SKM-1 treated with dmso at 0.1 percent for 144 hours (cell line): ENCODE results near the gene FANK1.

Experiments used
- DNase-seq: peaks from one replicate; lab custom pipeline; 2025; ENCODE audit not compliant: unreplicated experiment; lab: John Stamatoyannopoulos, UW

FANK1 gene

GRCh38 chr10:125896088-125896934 lies at the start of gene FANK1:
Gene FANK1 (plus strand): TSS chr10:125896564. CDS start chr10:125896643, 79 bp downstream.
- DNase-seq, result peak; percentile 59

GRCh38 chr10:125846894-125847293 lies 49.5 kb upstream of the FANK1 start:
- no peak for DNase-seq

- DNase-seq, result no peak
Measured at GRCh38 chr10:125848371-125848770, 48.0 kb upstream of the FANK1 start.

- no peak for DNase-seq
Measured at GRCh38 chr10:125848857-125849256, 47.5 kb upstream of the FANK1 start.

GRCh38 chr10:125849448-125849847 lies 46.9 kb upstream of the FANK1 start:
- DNase-seq, result no peak

- DNase-seq, result no peak
Measured at GRCh38 chr10:125850766-125851731, 45.3 kb upstream of the FANK1 start.

GRCh38 chr10:125852487-125852886 lies 43.9 kb upstream of the FANK1 start:
- no peak for DNase-seq

- no peak for DNase-seq
Measured at GRCh38 chr10:125857185-125857760, 39.1 kb upstream of the FANK1 start.

GRCh38 chr10:125859128-125859817 lies 37.1 kb upstream of the FANK1 start:
- DNase-seq, result no peak

- no peak for DNase-seq
Measured at GRCh38 chr10:125865120-125865519, 31.2 kb upstream of the FANK1 start.

- DNase-seq, result no peak
Measured at GRCh38 chr10:125866421-125867029, 29.8 kb upstream of the FANK1 start.

- peak; percentile 37 for DNase-seq
Measured at GRCh38 chr10:125868372-125868975, 27.9 kb upstream of the FANK1 start.

- DNase-seq, result no peak
Measured at GRCh38 chr10:125871338-125871737, 25.0 kb upstream of the FANK1 start.

- no peak for DNase-seq
Measured at GRCh38 chr10:125878957-125879835, 17.2 kb upstream of the FANK1 start.

GRCh38 chr10:125880719-125881118 lies 15.6 kb upstream of the FANK1 start:
- DNase-seq, result no peak

GRCh38 chr10:125881192-125881591 lies 15.2 kb upstream of the FANK1 start, which contains the start of gene DHX32:
Gene DHX32 (minus strand): TSS chr10:125881292. CDS start chr10:125880824, 468 bp downstream.
- DNase-seq, result no peak

- no peak for DNase-seq
Measured at GRCh38 chr10:125882596-125882995, 13.8 kb upstream of the FANK1 start.

GRCh38 chr10:125883211-125883610 lies 13.2 kb upstream of the FANK1 start:
- no peak for DNase-seq
